Hippocampal formation (tissue), 2 donors: ENCODE data around the gene TRIM72.
"Not testable (repeated sequence)": the region's sequence is repeated elsewhere in the genome, so short reads cannot be mapped to it uniquely, and the experiment has no call there.

Experiments
- DNase-seq, 2 donors: peaks; one replicate each; lab custom pipeline; 2025; lab: John Stamatoyannopoulos, UW

The TRIM72 gene

DNA sequence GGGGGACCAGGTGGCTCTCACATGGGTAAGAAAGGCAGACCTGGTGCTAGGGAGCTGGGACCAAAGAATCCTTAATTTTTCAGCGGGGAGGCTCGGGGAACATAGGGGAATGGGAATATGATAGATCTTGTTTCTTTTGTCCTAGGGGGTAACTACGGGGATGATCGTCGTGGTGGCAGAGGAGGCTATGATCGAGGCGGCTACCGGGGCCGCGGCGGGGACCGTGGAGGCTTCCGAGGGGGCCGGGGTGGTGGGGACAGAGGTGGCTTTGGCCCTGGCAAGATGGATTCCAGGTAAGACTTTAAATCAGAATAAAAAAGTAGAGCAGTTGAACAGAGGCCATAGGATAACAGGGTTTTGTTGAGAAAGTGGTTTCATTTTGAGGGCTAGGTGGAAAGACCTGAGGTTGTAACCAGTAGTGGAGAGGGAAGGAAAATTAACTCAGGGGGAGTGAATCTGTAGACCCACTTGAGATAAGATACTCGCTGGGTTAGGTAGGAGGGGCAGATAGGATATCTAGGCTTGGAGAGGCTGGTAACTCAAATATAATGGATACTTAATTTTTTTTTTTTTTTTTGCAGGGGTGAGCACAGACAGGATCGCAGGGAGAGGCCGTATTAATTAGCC is 23.0 kb upstream of the TRIM72 start:
- DNase-seq: no peak

DNA sequence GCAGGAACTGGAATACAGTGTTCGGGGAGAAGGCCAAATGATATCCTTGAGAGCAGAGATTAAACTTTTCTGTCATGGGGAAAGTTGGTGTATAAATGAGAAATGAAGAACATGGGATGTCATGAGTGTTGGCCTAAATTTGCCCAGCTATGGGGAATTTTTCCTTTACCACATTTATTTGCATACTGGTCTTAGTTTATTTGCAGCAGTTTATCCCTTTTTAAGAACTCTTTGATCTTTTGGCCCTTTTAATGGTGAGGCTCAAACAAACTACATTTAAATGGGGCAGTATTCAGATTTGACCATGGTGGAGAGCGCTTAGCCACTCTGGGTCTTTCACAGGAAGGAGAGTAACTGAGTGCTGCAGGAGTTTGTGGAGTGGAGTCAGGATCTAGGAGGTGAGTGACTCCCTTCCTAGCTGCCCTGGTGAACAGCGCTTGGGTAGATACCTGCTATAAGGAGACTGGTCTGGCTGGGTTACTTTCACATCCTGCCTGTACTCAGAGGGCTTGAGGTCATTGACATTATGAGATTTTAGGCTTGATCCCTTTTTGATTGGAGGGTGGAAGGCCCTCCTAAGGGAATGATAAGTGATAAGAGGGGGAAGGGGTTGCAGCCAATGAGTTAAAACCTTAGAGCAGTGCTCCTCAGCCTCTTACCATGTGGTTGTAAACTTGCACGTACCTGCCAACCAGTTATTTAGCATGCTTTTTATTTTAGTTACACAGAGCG is 22.1 kb upstream of the TRIM72 start:
- no peak for DNase-seq

DNA sequence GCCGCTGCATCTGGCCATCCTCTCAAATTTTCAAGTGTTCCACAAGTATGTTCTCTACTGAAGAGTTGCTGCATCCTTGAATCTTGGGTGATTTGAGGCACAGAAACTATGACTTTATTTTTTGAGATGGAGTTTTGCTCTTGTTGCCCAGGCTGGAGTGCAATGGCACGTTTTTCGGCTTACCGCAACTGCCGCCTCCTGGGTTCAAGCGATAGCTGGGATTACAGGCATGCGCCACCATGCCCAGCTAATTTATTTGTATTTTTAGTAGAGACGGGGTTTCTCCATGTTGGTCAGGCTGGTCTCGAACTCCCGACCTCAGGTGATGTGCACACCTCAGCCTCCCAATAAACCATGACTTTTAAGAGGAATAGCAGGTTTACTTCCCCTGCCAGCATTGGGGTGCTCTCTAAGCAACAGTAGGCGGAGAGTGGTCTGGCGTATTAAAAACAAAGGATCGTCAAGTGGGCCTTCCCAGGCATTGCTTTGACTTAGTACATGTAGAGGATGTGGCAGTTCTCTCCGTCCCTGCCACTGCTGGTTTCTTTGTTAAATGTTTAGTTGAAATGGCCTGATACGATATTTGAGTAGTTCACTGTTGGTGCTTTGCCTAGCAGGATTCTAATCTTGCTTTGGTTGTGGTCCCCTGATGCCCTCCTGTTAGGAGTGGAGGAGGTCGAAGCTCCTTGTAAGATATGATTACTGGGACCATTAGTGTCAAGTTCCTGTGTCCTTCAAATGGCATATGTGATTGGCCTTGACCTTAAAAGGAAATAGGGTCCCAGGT is 20.9 kb upstream of the TRIM72 start:
- no peak for DNase-seq

DNA sequence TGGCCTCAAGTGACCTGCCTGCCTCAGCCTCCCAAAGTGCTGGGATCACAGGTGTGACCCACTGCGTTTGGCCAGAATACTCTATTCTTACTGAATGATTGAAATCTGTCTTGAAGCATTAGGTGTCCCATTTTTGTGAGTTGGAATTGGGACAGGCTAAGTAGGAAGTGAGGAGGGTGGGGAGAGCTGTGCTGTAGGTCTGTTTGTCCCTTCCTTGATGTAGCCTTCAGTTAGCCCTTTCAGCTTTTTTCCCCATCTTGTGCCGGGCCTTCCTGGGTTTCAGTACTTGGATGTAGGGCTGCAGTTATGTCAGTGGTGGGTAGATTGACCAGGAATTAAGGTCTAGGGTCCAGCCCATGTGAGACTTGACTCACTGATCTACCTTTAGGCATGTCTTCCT is 20.0 kb upstream of the TRIM72 start:
- DNase-seq: no peak

DNA sequence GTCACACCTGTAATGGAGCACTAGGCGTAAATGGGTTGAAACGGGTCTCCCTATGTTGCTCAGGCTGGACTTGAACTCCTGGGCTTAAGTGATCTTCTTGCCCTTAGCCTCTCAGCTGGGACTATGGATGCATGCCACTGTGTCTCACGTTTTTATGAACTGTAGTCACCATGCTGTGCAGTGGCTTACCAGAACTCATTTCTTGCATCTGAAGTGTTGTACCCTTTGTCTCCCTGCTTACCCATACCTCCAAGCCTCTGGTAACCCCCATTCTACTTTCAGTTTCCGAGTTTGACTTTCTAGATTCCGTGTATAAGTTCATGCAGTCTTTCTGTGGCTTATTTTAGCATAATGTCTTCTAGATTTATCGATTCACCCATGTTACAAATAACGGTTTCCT is 19.0 kb upstream of the TRIM72 start:
- no peak for DNase-seq

DNA sequence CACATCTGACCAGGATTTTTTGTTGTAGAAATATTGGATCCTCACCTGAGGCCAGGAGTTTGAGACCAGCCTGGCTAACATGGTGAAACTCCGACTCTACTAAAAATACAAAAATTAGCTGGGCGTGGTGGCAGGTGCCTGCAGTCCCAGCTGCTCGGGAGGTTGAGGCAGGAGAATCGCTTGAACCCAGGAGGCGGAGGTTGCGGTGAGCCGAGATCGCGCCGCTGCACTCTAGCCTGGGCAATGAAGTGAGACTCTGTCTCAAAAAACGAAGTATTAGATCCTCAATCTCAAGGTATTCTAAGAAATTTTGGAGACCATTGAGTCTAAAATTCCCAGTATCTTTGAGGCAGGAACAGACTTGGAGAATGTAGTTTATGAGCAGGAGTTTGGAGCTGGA is 18.1 kb upstream of the TRIM72 start:
- DNase-seq: not testable (repeated sequence)

DNA sequence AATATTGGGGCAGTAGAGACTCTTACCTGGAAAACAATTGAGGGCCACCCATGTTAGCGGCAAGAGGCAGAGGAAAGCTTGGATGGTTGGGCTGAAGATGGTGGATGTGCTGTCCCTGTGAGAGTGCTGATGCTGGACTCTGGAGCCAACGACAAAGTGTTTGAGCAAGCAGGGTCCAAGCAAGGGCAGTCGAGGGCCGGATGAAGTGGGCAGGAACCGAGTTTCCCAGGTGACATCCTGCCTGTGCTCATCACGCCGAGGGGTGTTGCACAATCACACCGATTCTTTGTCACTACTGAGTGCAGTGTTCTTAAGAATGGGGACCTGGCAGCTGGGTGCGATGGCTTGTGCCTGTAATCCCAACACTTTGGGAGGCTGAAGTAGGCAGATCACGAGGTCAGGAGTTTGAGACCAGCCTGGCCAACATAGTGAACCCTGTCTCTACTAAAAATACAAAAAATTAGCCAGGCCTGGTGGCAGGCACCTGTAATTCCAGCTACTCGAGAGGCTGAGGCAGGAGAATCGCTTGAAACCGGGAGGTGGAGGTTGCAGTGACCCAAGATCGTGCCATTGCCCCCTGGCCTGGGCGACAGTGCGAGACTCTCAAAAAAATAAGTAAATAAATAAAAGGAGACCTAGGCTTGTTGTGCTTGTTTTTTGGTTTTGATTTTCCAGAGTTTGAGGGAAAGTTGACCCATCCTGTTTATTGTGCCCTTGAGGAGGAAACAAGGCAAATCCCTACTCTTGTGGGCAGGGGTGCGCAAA is 17.4 kb upstream of the TRIM72 start:
- DNase-seq: no peak

DNA sequence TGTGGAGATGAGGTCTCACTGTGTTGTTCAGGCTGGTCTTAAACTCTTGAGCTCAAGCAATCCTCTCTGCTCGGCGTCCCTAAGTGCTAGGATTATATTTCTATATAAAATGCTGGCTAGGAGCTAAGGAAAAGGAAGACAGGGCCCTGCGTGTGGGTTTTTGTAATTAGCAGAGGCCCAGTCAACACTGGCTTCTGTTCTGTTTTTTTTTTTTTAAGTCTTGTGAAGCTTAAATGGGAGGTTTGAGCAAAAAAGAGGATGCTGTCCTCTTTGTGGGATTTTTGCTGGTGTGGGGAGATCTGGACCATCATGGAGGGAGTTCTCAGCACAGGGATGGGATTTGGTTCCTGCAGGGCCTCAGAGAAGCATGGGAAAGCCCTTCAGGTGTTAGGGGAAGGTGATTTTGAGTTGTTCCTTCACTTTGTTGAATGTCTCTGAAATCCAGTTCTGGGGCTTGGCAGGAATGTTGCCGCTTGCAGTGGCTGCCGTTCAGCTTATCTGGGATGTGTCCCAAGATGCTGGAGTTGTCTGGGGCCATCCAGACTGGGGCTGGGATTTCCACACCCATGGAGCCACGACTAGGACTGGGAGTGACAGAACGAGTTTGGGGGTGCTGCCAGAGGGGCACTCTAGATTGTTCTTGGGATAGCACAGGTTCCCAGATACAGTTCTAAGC is 15.6 kb upstream of the TRIM72 start:
- DNase-seq: no peak

DNA sequence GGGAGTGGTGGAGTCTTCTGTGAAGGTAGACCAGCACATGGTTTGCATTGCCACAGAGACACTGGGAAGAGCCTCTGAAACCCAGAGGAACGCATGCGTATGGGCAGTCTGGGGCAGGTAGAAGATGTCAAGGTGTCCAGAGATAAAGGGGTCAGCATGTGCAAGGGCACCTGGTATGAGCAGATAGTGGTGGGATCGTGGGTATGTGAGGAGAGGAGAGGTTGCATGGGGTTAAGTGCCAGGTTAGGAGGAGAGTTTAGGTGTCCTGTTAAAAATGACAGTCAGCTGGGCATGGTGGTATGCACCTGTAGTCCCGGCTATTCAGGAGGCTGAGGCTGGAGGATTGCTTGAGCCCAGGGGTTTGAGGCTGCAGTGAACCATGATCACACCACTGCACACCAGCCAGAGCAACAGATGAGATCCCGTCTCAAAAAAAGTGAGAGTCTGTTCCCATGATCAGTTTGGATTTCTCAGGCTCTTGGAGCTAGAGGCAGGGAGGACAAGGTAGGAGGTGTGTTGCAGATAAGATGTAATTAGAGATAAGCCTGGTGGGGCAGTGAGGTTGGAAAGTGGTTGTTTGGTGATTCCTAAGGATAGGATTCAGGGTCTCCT is 14.4 kb upstream of the TRIM72 start:
- DNase-seq: no peak

DNA sequence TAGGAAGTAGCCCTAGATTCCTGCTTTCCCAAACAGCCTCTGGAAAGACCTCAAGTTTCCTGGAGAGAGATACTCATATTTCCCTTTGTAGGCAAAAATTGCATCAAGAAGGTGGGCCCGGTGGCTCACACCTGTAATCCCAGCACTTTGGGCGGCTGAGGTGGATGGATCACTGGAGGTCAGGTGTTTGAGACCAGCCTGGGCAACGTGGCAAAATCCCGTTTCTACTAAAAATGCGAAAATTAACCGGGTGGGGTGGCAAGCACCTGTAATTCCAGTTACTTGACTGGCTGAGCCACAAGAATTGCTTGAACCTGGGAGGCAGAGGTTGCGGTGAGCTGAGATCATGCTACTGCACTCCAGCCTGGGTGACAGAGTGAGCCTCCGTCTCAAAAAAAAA is 13.8 kb upstream of the TRIM72 start:
- DNase-seq: not testable (repeated sequence)

DNA sequence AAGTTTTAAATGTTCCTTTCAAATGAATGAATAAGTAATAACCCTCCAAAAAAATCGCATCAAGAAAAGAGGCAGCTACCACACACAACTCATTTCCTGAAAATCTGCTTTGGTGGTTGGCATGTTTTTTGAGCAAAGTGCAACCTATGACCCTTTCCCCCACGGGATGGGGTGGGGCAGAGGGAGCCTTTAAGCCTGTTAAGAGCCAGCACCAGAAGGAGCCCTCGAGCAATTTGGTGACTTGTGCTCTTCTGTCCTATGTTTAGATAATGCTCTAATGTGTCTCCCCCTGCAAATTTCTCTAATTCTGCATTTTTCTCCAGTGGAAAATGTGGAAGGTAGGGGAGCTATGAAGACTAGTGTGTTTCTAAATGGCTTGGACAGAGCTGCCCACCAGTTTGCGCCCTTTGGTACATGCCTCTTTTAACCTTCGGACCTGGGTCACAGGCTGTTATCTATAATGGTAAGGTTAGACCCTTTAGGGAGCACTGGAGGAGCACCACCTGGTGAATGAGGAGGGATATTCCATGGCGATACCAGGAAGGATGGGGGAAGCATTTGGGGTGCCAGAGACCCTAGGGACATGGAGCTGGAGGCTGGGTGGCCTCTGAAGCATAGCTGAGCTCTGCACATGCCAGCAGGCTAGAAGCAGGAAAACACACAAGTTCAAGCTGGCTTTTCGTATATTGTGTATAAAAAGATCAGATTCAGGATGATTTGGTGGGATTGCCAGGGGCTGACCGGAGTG is 12.9 kb upstream of the TRIM72 start:
- no peak for DNase-seq

DNA sequence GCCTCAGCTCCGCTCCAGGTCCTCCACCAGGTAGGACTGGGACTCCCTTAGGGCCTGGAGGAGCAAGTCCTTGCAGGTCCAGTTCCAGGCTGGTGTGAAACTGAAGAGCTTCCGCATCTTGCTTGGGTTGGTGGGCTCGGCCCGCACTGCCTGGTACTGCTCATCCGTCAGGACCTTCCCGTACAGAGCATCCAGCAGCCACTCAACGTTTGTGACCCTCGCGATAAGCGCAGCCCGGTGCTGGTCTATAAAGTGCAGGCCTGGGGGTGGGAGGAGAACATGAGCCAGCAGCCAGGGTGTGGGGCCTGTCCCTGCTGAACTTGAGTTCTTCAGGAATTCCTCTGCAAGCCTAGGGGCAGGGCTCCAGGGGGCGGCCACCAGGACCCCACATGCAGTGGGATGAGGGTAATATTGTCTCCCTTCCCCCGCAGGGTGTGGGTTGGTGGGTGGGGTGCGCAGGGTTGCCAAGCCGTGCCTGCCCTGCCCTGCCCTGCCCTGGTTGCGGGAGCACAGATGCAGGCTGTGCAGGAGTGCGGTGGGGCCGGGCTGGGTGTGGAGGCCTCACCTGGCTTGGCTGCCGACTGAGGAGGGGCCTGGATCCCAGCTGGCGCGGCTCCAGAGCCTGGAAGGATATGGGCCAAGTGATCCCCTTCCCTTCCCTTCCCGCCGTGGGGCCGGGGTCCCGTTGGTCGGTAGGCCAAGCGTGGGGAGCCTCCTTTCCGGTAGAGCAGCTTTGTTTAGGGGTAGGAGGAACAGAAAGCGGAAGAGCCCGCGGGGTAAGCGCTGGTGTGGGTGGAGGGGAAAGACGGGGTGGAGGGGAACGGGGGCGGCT is 12.1 kb upstream of the TRIM72 start:
- no peak for DNase-seq

DNA sequence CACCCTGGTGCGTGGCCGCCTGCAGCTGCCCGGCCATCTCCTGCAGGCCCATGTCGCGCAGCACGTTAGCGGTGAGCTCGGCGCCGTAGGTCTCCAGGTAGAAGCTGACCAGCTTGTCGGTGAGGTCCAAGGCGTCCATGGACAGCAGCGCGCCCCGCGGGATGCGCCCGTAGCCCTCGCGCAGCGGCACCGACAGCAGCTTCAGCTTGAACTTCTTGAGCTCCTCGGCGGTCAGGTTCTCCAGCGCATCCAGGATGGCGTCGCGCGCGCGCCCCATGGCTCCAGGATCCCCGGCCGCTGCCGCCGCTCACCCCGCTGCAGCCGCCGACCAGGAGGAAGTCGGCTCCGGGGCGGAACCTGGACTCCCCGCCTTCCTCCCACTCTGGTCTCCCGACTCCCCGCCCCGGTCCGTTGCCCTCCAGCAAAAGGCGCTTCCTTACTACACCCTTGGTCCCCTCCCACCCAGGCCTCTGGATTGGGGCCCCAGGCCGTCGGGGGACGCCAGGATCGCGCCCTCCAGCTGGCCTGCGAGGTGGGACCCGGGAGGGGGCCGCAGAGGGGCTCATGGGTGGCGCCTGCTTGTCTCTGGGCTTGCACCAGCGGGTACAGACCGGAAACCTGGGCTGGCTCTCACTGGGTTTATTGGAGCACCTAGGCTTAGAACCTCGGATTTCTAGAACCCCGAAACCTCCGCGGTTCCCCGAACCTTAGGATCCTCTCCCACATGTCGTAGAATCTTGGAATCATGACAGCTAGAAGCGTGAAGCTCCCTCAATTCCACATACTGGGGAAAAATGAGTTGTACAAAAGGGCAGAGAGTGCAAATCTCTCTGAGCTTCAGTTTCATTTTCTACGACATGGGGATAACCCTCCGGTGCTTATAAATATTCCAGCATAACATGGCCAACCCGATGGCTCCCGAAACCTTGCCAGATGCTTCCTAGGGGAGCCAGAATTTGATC is 11.2 kb upstream of the TRIM72 start, which contains the start of gene PYCARD:
Gene PYCARD, minus strand, starts transcription at position 347 of the 962 bp plus-strand sequence. Its CDS starts 70 bp downstream, at position 277.
- no peak for DNase-seq

DNA sequence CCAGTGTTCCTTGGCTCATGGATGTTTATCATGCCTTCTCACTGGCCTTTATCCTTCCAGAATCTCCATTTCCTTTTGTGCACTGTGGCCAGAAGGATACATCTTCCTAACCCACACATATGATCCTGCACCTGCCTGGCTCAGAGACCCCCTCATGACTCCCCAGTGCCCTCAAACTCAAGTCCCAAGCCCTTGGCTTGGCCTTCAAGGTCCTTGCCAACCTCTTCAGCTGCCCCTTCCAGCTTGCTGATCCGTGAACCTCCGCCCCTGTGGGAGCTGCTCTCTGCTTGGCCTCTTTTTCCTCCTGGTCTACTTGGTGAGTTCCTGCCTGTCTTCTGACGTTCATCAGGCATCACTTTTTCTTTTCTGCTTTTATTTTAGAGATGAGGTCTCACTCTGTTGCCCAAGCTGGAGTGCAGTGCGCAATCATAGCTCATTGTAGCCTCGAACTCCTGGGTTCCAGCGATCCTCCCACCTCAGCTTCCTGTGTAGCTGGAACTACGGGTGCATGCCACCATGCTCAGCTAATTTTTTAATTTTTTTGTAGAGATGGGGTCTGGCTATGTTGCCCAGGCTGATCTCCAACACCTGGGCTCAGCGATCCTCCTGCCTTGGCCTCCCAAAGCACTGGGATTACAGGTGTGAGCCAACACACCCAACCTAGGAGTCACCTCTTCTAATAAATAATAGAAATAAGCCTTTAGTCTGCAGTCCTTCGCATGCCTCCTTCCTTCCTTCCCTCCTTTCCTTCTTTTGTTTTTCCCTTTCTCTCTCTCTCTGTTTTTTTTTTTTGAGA is 8.8 kb upstream of the TRIM72 start:
- DNase-seq: no peak

DNA sequence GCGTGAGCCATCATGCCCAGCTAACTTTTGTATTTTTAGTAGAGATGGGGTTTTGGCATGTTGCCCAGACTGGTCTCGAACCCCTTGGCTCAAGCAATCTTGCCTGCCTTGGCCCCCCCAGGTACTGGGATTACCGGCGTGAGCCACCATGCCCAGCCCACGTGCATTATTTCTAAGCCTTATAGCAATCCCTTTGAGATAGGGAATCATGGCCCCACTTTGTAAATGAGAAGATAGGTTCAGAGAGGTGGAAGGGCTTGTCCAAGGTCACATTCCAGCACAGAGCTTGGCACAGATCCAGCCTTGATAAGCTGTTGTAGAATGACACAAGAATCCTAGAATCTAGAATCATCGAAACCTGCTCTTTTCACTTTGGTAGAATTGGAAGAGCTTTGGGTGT is 7.1 kb upstream of the TRIM72 start:
- no peak for DNase-seq

DNA sequence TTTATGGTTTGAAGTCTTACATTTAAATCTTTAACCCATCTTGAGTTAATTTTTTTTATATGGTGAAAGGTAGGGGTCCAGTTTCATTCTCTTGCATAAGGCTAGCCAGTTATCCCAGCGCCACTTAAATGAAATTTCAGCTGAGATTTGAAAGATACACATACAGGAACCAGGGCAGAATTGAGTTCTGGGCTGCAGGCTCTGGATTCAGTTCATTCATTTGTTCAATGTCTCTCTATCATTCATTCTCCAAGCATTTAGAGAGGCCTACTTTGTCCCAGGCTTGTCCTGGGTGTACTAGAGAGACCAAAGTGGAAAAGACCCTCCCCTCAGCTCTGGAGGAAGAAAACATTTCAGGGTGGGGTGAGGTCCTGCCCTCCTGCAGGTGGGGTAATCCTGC is 577 bp upstream of the TRIM72 start:
- no peak for DNase-seq

DNA sequence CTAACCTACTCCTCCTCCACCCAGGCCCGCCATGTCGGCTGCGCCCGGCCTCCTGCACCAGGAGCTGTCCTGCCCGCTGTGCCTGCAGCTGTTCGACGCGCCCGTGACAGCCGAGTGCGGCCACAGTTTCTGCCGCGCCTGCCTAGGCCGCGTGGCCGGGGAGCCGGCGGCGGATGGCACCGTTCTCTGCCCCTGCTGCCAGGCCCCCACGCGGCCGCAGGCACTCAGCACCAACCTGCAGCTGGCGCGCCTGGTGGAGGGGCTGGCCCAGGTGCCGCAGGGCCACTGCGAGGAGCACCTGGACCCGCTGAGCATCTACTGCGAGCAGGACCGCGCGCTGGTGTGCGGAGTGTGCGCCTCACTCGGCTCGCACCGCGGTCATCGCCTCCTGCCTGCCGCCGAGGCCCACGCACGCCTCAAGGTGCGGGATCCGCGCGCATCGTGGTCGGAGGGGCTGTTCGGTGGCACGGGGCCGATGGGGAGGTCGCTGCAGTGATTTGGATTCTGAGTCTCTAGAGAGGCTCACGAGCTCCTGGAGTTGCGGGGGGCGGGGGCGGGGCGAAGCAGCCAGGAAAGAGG is 878 bp downstream of the TRIM72 start:
- DNase-seq: no peak
